HG03521 (cell line): Measurements from ENCODE around the gene GPRIN3.
A peak's percentile ranks its signal among the peaks of the same experiment; 100 is the strongest.

Source experiments
- ATAC-seq: cut with Tn5 transposase; IDR thresholded peaks from one replicate; pipeline ENCODE4 v1.9.1; 2021; ENCODE audit warnings: mild to moderate bottlenecking, moderate library complexity; ENCODE audit not compliant: unreplicated experiment

GPRIN3 gene

GRCh38 chr4:89294573-89295269 lies 12.9 kb downstream of the GPRIN3 start:
- ATAC-seq, result peak; percentile 75

- ATAC-seq, result no peak
These were observed 14.3 kb downstream of the GPRIN3 start for GRCh38 chr4:89293299-89293698.

GRCh38 chr4:89290727-89291516 lies 16.7 kb downstream of the GPRIN3 start:
- ATAC-seq, result peak; percentile 46

GRCh38 chr4:89289312-89289711 lies 18.3 kb downstream of the GPRIN3 start:
- ATAC-seq, result no peak

GRCh38 chr4:89288430-89288829 lies 19.2 kb downstream of the GPRIN3 start:
- no peak for ATAC-seq

GRCh38 chr4:89287945-89288344 lies 19.7 kb downstream of the GPRIN3 start:
- no peak for ATAC-seq

GRCh38 chr4:89285745-89286144 lies 21.9 kb downstream of the GPRIN3 start:
- ATAC-seq, result no peak

GRCh38 chr4:89284828-89285227 lies 22.8 kb downstream of the GPRIN3 start:
- ATAC-seq, result no peak

- ATAC-seq, result no peak
These were observed 23.6 kb downstream of the GPRIN3 start for GRCh38 chr4:89284020-89284424.

GRCh38 chr4:89283226-89284009 lies 24.2 kb downstream of the GPRIN3 start:
- ATAC-seq, result no peak

- no peak for ATAC-seq
These were observed 28.2 kb downstream of the GPRIN3 start for GRCh38 chr4:89279385-89279784.

GRCh38 chr4:89277412-89277811 lies 30.2 kb downstream of the GPRIN3 start:
- ATAC-seq, result no peak

- no peak for ATAC-seq
These were observed 31.3 kb downstream of the GPRIN3 start for GRCh38 chr4:89276296-89276695.

- ATAC-seq, result no peak
These were observed 32.0 kb downstream of the GPRIN3 start for GRCh38 chr4:89275587-89275986.

- no peak for ATAC-seq
These were observed 33.9 kb downstream of the GPRIN3 start for GRCh38 chr4:89273741-89274141.

- no peak for ATAC-seq
These were observed 36.8 kb downstream of the GPRIN3 start for GRCh38 chr4:89270792-89271191.

- ATAC-seq, result no peak
These were observed 38.4 kb downstream of the GPRIN3 start for GRCh38 chr4:89269121-89269666.

GRCh38 chr4:89268679-89269078 lies 38.9 kb downstream of the GPRIN3 start:
- ATAC-seq, result no peak

- no peak for ATAC-seq
These were observed 39.8 kb downstream of the GPRIN3 start for GRCh38 chr4:89267846-89268245.

- no peak for ATAC-seq
These were observed 40.2 kb downstream of the GPRIN3 start for GRCh38 chr4:89267392-89267791.

- ATAC-seq, result no peak
These were observed 41.5 kb downstream of the GPRIN3 start for GRCh38 chr4:89266128-89266527.
